Liver (tissue), 9 donors: ENCODE data around the gene SH2D6. TPM values are rescaled to one million over a fixed set of nuclear protein-coding genes. Genes with fewer than 3 reads are reported as not detected.

ENCODE experiments used
- DNase-seq: peaks from one replicate; pipeline ENCODE4 v3.0.0-alpha.2; 2017; ENCODE audit warnings: low spot score
- H3K27ac ChIP-seq, 2 donors: one replicate each; pipeline ENCODE4 v1.7.0; 2013; ENCODE audit warnings: inconsistent platforms in 2 of 2, low read length in 2 of 2, control low read depth in 1 of 2, low read depth in 1 of 2, mild to moderate bottlenecking in 1 of 2
- H3K27me3 ChIP-seq, 4 donors: one replicate each; pipeline versions ENCODE4 v1.6.1 to v1.7.0; 2013; ENCODE audit warnings: low read length in 3 of 4, inconsistent platforms in 1 of 4, mild to moderate bottlenecking in 1 of 4, moderate library complexity in 1 of 4; ENCODE audit not compliant: control insufficient read depth in 4 of 4, insufficient read depth in 4 of 4
- H3K36me3 ChIP-seq, 4 donors: one replicate each; pipeline versions ENCODE4 v1.6.1 to v1.7.0; 2013; ENCODE audit warnings: low read length in 3 of 4, mild to moderate bottlenecking in 3 of 4, low read depth in 1 of 4, moderate library complexity in 1 of 4; ENCODE audit not compliant: control insufficient read depth in 4 of 4, insufficient read depth in 3 of 4
- H3K4me1 ChIP-seq, 4 donors: one replicate each; pipeline versions ENCODE4 v1.6.1 to v1.7.0; 2013; ENCODE audit warnings: low read length in 3 of 4, mild to moderate bottlenecking in 3 of 4, moderate library complexity in 1 of 4; ENCODE audit not compliant: control insufficient read depth in 4 of 4, insufficient read depth in 4 of 4
- H3K4me3 ChIP-seq, 3 donors: one replicate each; pipeline versions ENCODE4 v1.6.1 to v1.7.0; 2013; ENCODE audit warnings: low read length in 3 of 3, control low read depth in 1 of 3, low read depth in 1 of 3, mild to moderate bottlenecking in 1 of 3
- H3K9ac ChIP-seq, 2 donors: one replicate each; pipeline ENCODE4 v1.7.0; 2013; ENCODE audit warnings: low read length in 2 of 2, mild to moderate bottlenecking in 2 of 2, moderate library complexity in 2 of 2, control low read depth in 1 of 2, low read depth in 1 of 2
- H3K9me3 ChIP-seq, 4 donors: one replicate each; pipeline versions ENCODE4 v1.6.1 to v1.7.0; 2013; ENCODE audit warnings: low read length in 3 of 4; ENCODE audit not compliant: control insufficient read depth in 4 of 4
- EGR1 ChIP-seq, 2 donors: IDR thresholded peaks; 2 replicates each; pipeline ENCODE4 v1.6.1; 2016 to 2018; ENCODE audit warnings: antibody characterized with exemption in 2 of 2, low read depth in 2 of 2
- FOXA1 ChIP-seq: IDR thresholded peaks from 2 replicates; pipeline ENCODE4 v1.6.1; 2016; ENCODE audit warnings: antibody characterized with exemption
- FOXA2 ChIP-seq: IDR thresholded peaks from 2 replicates; pipeline ENCODE4 v1.6.1; 2016; ENCODE audit warnings: antibody characterized with exemption
- GABPA ChIP-seq, 2 donors: IDR thresholded peaks in 1 of 2; conservative IDR thresholded peaks in 1 of 2; 2 replicates each; pipeline ENCODE4 v1.6.1; 2016; ENCODE audit warnings: antibody characterized with exemption in 2 of 2, mild to moderate bottlenecking in 1 of 2, moderate library complexity in 1 of 2
- HNF4G ChIP-seq: IDR thresholded peaks from 2 replicates; pipeline ENCODE4 v1.6.1; 2016; ENCODE audit warnings: antibody characterized with exemption
- NR2F2 ChIP-seq: IDR thresholded peaks from 2 replicates; pipeline ENCODE4 v1.6.1; 2016; ENCODE audit warnings: antibody characterized with exemption
- RAD21 ChIP-seq, 2 donors: IDR thresholded peaks; 2 replicates each; pipeline ENCODE4 v1.6.1; 2016; ENCODE audit warnings: antibody characterized with exemption in 2 of 2, mild to moderate bottlenecking in 2 of 2
- RXRA ChIP-seq, 2 donors: IDR thresholded peaks; 2 replicates each; pipeline ENCODE4 v1.6.1; 2017 to 2018; ENCODE audit warnings: antibody characterized with exemption in 2 of 2, mild to moderate bottlenecking in 1 of 2
- SP1 ChIP-seq: IDR thresholded peaks from 2 replicates; pipeline ENCODE4 v1.6.1; 2018; ENCODE audit warnings: antibody characterized with exemption, mild to moderate bottlenecking
- TAF1 ChIP-seq: conservative IDR thresholded peaks from 2 replicates; pipeline ENCODE4 v1.6.1; 2016; ENCODE audit warnings: antibody characterized with exemption, mild to moderate bottlenecking
- WGBS: extraction: QIAGEN DNeasy Blood & Tissue Kit; methylation state at CpG from one replicate; pipeline ENCODE4 v1.1.7; 2013; 5-methylcytosine and 5-hydroxymethylcytosine counted together
- polyA plus RNA-seq, 2 donors: library from polyadenylated mRNA; stranded (reverse) in 1 of 2; unstranded in 1 of 2; fragments of 200-250 nt in 1 of 2; fragments of >200 nt in 1 of 2; fragmentation: Nextera tagmentation in 1 of 2; extraction: Ambion mirVana in 1 of 2; gene quantifications; one replicate each; pipeline versions ENCODE4 v1.2.1 to v1.2.3, GENCODE V29; 2013 to 2015
- total RNA-seq, 2 donors: library from RNA; depleted of rRNA; stranded (reverse); fragments of >200 nt; gene quantifications; one replicate each; pipeline ENCODE4 v1.2.3, GENCODE V29; 2014
- TF ChIP-seq, protein P1 (sequence below): IDR thresholded peaks from 2 replicates; pipeline ENCODE4 v1.6.1; 2016; ENCODE audit warnings: antibody characterized with exemption
- TF ChIP-seq, protein P2 (sequence below): IDR thresholded peaks from 2 replicates; pipeline ENCODE4 v1.6.1; 2016; ENCODE audit warnings: antibody characterized with exemption
- TF ChIP-seq, protein P3 (sequence below): IDR thresholded peaks from 2 replicates; pipeline ENCODE4 v1.6.1; 2016; ENCODE audit warnings: antibody characterized with exemption, mild to moderate bottlenecking
- TF ChIP-seq, protein P4 (sequence below): IDR thresholded peaks from 2 replicates; pipeline ENCODE4 v1.6.1; 2016; ENCODE audit warnings: antibody characterized with exemption
- donor health status: healthy.
- donor health status: healthy.
- donor health status: healthy.
- donor health status: healthy.
- donor health status: healthy.

The SH2D6 gene
- total and polyA plus RNA-seq, 4 donors: 0.28 to 0.92 (median 0.39) TPM; not detected in 1

DNA sequence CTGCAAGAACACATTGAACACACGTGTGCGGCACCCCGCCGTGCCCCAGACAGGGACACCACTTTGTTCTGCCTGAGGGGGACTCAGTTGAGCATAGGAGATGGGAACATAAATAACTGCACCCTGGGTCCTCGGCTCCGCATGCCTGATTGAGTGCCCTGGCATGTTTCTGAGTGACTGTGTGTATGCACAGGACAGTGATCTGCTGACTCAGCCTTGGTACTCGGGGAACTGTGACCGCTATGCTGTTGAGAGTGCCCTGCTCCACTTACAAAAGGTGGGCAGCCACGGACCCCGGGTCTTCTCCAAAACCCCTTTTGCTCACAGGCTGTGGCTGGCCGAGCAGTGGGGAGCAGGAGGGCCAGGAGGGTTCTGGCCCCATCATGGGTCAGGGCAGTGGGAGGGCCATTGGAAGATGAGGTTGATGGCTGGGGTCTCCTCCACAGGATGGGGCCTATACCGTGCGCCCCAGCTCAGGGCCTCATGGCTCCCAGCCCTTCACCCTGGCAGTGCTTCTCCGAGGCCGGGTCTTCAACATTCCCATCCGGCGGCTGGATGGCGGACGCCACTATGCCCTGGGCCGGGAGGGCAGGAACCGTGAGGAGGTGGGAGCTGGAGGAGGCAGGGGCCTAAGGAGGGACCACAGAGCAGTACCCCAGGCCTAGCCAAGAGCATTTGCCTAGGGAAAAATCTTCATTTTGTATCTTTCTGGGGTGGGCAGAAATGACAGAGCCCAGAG, 16.9 kb downstream of the SH2D6 start:
- Histone ChIP-seq H3K36me3 (no peaks in the 10 kb centered on the region), H3K27me3 (no peaks in the 10 kb centered on the region), H3K4me1 (peaks cover 16 to 23% (median 20%) of the 10 kb centered on the region in 4 donors), H3K27ac (no peak overlapping the region), H3K4me3 (no peak overlapping the region), H3K9ac (no peak overlapping the region), H3K9me3 (no peaks in the 10 kb centered on the region)
- TF ChIP-seq SP1: no peak
- TF ChIP-seq HNF4G: no peak
- TF ChIP-seq, protein P1, sequence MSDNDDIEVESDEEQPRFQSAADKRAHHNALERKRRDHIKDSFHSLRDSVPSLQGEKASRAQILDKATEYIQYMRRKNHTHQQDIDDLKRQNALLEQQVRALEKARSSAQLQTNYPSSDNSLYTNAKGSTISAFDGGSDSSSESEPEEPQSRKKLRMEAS: no peak
- TF ChIP-seq RAD21 (IDR thresholded peaks at IDR 0.05): no peak
- TF ChIP-seq, protein P2, sequence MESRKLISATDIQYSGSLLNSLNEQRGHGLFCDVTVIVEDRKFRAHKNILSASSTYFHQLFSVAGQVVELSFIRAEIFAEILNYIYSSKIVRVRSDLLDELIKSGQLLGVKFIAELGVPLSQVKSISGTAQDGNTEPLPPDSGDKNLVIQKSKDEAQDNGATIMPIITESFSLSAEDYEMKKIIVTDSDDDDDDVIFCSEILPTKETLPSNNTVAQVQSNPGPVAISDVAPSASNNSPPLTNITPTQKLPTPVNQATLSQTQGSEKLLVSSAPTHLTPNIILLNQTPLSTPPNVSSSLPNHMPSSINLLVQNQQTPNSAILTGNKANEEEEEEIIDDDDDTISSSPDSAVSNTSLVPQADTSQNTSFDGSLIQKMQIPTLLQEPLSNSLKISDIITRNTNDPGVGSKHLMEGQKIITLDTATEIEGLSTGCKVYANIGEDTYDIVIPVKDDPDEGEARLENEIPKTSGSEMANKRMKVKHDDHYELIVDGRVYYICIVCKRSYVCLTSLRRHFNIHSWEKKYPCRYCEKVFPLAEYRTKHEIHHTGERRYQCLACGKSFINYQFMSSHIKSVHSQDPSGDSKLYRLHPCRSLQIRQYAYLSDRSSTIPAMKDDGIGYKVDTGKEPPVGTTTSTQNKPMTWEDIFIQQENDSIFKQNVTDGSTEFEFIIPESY: no peak
- TF ChIP-seq EGR1 (IDR thresholded peaks at IDR 0.05; ENCODE audit: low read depth in 2 of 2): no peak
- TF ChIP-seq, protein P3, sequence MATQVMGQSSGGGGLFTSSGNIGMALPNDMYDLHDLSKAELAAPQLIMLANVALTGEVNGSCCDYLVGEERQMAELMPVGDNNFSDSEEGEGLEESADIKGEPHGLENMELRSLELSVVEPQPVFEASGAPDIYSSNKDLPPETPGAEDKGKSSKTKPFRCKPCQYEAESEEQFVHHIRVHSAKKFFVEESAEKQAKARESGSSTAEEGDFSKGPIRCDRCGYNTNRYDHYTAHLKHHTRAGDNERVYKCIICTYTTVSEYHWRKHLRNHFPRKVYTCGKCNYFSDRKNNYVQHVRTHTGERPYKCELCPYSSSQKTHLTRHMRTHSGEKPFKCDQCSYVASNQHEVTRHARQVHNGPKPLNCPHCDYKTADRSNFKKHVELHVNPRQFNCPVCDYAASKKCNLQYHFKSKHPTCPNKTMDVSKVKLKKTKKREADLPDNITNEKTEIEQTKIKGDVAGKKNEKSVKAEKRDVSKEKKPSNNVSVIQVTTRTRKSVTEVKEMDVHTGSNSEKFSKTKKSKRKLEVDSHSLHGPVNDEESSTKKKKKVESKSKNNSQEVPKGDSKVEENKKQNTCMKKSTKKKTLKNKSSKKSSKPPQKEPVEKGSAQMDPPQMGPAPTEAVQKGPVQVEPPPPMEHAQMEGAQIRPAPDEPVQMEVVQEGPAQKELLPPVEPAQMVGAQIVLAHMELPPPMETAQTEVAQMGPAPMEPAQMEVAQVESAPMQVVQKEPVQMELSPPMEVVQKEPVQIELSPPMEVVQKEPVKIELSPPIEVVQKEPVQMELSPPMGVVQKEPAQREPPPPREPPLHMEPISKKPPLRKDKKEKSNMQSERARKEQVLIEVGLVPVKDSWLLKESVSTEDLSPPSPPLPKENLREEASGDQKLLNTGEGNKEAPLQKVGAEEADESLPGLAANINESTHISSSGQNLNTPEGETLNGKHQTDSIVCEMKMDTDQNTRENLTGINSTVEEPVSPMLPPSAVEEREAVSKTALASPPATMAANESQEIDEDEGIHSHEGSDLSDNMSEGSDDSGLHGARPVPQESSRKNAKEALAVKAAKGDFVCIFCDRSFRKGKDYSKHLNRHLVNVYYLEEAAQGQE: no peak
- TF ChIP-seq FOXA2: no peak
- WGBS: 82% methylated on average over 21 of the region's 21 CpGs
- no peak for DNase-seq

DNA sequence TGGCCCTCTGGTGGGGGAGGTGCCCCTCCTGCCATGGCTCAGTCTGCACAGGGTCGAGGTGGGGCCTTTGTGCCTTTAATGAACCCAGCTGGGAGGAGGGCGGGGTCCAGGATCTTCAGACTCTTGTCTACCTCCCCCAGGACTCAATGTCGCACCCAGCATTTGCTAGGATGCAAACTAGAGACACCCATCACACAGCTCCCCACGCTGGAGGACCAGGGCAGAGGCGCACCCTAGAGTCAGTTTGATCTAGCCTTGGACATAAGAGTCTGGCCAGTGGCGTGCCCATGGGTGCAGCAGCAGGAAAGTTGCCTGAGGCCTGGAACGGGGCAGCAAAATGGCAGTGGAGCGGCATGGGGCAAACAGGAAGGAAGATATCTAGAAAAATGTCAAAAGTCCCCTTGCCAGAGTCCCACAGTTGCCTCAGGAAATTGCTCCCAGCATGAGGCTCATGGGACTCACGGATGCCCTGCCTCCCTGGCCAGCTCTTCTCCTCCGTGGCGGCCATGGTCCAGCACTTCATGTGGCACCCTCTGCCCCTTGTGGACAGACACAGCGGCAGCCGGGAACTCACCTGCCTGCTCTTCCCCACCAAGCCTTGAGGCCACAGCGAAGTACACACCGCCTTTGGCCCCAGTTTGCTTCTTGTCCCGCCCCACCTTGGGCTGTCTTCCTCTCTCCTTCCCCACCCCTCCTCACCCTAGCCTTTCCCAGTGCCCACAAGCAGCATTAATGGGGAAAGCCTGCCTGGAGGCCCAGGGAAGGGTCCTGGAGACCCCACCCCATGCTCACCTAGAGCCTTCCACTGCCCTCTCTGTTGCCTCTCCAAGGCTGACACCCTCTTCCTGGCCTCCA, 17.7 kb downstream of the SH2D6 start:
- no peak for TF ChIP-seq RAD21 (IDR thresholded peaks at IDR 0.05)
- no peak for TF ChIP-seq HNF4G
- no peak for TF ChIP-seq GABPA (IDR thresholded peaks at IDR 0.05 in 1 of 2, conservative IDR thresholded peaks at IDR 0.05 in 1 of 2)
- no peak for TF ChIP-seq FOXA1
- TF ChIP-seq RXRA (IDR thresholded peaks at IDR 0.05): no peak
- TF ChIP-seq NR2F2: no peak
- TF ChIP-seq, protein P4, sequence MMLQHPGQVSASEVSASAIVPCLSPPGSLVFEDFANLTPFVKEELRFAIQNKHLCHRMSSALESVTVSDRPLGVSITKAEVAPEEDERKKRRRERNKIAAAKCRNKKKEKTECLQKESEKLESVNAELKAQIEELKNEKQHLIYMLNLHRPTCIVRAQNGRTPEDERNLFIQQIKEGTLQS: no peak
- TF ChIP-seq TAF1: no peak
- DNase-seq: no peak
- peaks cover 16 to 23% (median 20%) of the 10 kb centered on the region in 4 donors for H3K4me1 ChIP-seq
- WGBS: 94% methylated on average over 16 of the region's 16 CpGs
- H3K36me3 ChIP-seq: no peaks in the 10 kb centered on the region
- no peak overlapping the region for H3K4me3 ChIP-seq
- H3K9ac ChIP-seq: no peak overlapping the region
- no peaks in the 10 kb centered on the region for H3K27me3 ChIP-seq
- no peaks in the 10 kb centered on the region for H3K9me3 ChIP-seq
- H3K27ac ChIP-seq: peak overlapping the region in 1 of 2 donors; percentile 57
